Uterus (tissue), 2 donors: Measurements from ENCODE around the gene GCHFR.

Source experiments
- POLR2A ChIP-seq, 2 donors: fragments of 450-650 bp; IDR thresholded peaks; one replicate each; pipeline ENCODE4 v1.6.1; 2016; ENCODE audit warnings: antibody characterized with exemption in 2 of 2, mild to moderate bottlenecking in 1 of 2, moderate library complexity in 1 of 2
- TF ChIP-seq, protein P1 (sequence below), 4 experiments: fragments of 200-600 bp in 2 of 4; fragments of 450-650 bp in 2 of 4; sonication (generic) in 2 of 4; IDR thresholded peaks; one replicate each; pipeline ENCODE4 v1.5.1; 2016 to 2019; ENCODE audit warnings: antibody characterized with exemption in 4 of 4, mild to moderate bottlenecking in 2 of 4, moderate library complexity in 1 of 4

DNA sequence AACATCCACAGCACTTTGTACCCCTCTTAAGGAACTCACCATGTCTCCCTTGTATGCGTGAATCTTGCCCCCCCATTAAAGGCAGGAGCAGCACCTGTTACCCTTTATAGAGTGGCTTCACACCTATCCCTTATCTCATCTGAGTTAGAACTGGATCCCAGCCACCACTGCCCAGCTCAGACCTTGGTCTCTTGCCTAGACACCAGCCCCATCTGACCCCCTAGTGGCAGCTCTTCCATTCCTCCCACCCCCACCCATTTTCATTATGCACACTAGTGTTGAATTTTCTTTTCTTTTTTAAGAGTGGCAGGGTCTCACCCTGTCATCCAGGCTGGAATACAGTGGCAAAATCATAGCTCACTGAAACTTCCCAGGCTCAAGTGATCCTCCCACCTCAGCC is 39.8 kb downstream of the GCHFR start:
- TF ChIP-seq, protein P1, sequence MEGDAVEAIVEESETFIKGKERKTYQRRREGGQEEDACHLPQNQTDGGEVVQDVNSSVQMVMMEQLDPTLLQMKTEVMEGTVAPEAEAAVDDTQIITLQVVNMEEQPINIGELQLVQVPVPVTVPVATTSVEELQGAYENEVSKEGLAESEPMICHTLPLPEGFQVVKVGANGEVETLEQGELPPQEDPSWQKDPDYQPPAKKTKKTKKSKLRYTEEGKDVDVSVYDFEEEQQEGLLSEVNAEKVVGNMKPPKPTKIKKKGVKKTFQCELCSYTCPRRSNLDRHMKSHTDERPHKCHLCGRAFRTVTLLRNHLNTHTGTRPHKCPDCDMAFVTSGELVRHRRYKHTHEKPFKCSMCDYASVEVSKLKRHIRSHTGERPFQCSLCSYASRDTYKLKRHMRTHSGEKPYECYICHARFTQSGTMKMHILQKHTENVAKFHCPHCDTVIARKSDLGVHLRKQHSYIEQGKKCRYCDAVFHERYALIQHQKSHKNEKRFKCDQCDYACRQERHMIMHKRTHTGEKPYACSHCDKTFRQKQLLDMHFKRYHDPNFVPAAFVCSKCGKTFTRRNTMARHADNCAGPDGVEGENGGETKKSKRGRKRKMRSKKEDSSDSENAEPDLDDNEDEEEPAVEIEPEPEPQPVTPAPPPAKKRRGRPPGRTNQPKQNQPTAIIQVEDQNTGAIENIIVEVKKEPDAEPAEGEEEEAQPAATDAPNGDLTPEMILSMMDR (IDR thresholded peaks at IDR 0.05), result no peak
- no peak for TF ChIP-seq POLR2A (IDR thresholded peaks at IDR 0.05)
